Kasumi-1 (cell line): ENCODE data around the gene OLAH.

Experiments used
- DNase-seq, 2 experiments: peaks; one replicate each; lab custom pipeline; 2025; lab: John Stamatoyannopoulos, UW

Gene OLAH

DNA sequence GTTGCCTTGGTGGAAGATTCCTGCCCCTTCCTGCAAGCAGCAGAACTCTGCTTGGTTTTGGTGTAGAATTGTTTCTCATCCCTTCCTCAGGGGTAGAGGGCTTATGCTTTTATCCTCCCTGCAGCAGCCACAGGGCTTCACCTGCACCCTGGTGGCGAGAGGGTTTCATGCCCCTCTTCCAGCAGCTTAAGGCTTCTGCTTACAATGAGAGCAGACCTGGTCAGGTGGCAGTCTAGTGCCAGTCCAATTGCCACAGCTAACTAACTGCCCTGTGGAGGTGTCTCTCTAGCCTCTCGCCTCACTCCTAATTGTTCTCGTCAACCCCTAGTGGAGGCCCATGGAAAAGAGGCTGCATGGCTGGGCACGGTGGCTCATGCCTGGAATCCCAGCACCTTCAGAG is 25.5 kb downstream of the OLAH start:
- DNase-seq = no peak

GRCh38 chr10:15072358-15072757 is 28.6 kb downstream of the OLAH start:
- DNase-seq = no peak

DNA sequence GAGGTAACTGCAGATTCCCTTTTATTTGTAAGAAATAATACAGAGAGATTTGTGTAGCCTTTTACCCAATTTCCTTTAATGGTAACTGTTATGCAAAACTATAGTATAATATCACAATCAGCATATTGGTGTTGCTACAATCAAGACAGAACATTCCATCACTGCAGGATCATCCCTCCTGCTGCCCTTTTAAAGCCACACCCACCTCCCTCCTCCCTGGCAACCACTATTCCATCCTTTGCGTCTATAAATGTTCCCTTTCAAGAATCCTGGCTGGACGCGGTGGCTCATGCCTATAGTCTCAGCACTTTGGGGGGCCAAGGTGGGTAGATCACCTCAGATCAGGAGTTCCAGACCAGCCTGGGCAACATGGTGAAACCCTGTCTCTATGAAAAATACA is 31.7 kb downstream of the OLAH start:
- DNase-seq = no peak

DNA sequence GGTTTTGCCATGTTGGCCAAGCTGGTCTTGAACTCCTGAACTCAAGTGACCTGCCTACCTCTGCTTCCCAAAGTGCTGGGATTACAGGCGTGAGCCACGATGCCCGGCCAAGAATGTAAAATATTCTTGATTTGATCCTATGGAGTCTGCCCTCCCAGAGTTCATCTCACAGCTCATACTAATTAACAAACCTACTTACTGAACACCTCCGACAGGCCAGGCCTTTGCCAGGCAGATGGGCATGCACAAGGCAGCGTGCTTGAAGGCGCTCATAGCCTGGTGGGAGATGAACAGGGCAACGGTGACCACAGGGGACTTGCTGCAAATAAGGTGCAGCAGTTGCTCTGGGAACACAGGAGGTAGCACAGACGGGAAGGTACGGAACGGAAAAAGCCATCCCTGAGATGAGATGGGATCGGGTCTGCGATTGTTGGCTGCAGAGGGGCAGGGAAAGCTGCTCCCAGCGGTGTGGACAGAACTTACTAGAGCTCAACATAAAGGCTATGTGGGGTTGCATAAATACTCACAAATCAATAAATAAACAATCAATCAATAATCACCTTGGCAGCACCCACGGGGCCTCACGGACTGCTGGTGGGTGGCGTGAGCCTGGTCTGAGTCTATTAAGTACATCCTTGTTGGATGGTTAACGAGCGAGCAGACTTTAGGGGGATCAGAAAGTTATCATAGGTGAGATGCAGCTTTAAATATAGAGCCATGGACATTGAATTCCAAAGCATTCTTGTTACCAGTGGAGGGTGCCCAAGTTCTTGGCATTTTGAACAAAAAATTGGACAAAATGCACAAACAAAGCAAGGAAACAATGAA is 40.1 kb downstream of the OLAH start:
- DNase-seq = no peak

GRCh38 chr10:15084502-15084922 is 40.8 kb downstream of the OLAH start:
- DNase-seq = no peak

DNA sequence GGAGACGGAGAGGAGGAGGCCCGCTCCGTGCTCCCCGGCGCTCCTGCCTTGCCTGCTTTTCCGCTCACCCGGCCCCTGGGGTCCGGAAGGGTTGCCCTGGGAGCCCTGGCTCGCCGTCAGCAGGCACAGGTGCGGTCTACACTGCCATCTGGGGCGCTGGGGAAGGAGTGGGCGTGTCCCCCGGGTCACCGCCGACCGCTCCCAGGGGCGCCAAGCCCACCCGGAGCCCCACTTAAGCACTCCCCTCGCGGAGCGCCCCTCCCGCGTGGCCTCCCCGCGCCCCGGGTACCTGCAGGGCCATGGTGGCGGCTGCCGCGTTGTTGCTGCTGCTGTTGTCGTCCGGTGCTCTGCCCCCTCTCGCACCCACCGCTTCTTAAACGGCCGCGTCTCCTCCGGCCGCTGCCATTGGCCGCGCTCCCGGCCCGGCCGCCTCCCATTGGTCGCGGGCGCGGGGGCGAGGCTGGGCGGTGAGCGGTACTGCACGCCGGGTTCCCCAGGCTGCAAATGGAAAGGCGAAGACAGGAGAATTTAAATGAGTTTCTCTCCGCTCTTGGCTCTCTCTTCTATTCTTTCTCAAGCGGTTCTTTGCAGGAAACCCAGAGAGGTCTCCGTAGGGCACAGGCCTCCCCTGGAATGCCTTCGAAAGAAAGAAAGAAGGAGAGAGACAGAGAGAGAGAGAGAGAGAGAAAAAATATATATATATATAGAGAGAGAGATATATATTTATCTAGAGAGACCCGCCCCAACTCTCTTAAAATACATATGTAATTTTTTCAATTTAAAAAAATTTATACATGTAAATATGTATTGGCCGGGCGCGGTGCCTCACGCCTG is 44.9 kb downstream of the OLAH start, which contains the start of gene ACBD7:
Gene ACBD7, minus strand, starts transcription at position 349 of the 834 bp plus-strand sequence. Its CDS starts 48 bp downstream, at position 301.
- peak; percentile 89 to 93 for DNase-seq

GRCh38 chr10:15091418-15091817 is 47.7 kb downstream of the OLAH start:
- DNase-seq = no peak

DNA sequence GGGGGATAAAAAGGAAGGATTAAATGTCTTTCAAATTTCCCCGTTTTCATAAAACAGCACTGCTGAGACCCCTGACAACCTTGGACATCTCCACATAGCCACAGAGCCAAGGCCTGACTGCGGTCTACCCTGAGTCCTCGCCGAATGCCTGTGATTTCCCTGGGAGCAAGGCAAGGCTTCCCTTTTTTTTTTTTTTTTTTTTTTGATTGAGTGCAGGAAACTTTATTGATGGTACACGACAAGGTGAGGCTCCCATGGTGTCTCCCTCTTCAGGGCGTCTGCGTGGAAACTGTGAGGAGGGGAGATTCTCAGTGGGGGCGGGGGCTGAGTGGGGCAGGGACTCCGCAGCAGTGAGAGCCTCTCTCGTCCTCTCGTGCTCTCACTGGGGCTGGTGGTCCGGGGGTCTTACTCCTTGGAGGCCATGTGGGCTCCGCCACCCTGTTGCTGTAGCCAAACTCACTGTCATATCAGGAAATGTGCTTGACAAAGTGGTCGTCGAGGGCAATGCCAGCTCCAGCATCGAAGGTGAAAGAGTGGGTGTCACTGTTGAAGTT is 49.2 kb downstream of the OLAH start:
- no peak for DNase-seq

GRCh38 chr10:15096661-15097010 is 52.9 kb downstream of the OLAH start:
- peak in 1 of 2 experiments; percentile 88 for DNase-seq

- peak; percentile 90 to 98 for DNase-seq
Measured at GRCh38 chr10:15097011-15097812, 53.5 kb downstream of the OLAH start, which contains the start of gene RPP38. RPP38 (plus strand) TSS chr10:15097355; CDS start chr10:15103315, 5,960 bp downstream.

DNA sequence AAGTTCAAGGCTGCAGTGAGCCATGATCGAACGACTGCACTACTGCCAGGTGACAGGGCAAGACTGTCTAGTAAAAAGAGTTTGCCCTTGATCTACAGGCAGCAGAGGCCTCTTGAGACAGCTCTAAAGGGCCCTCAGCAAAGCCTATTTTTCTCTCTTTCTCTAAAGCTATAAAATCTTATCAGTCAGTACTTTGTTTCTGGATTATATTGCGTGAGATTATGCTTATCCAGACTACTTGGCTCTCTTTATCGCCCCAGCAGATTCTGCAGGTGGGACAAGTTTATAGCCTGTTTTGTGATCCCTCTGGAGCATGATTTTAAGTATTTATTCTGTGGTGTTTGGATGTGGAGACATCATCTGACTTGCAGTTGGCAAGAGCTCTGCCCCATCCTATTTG is 56.1 kb downstream of the OLAH start:
- DNase-seq = no peak

DNA sequence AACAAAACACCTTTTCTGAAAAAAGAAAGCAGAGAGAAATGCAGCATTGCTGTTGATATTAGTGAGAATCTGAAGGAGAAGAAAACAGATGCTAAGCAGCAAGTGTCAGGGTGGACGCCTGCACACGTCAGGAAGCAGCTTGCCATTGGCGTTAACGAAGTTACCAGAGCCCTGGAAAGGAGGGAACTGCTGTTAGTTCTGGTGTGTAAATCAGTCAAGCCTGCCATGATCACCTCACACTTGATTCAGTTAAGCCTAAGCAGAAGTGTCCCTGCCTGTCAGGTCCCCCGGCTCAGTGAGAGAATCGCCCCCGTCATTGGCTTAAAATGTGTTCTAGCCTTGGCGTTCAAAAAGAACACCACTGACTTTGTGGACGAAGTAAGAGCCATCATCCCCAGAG is 59.8 kb downstream of the OLAH start:
- DNase-seq = no peak

DNA sequence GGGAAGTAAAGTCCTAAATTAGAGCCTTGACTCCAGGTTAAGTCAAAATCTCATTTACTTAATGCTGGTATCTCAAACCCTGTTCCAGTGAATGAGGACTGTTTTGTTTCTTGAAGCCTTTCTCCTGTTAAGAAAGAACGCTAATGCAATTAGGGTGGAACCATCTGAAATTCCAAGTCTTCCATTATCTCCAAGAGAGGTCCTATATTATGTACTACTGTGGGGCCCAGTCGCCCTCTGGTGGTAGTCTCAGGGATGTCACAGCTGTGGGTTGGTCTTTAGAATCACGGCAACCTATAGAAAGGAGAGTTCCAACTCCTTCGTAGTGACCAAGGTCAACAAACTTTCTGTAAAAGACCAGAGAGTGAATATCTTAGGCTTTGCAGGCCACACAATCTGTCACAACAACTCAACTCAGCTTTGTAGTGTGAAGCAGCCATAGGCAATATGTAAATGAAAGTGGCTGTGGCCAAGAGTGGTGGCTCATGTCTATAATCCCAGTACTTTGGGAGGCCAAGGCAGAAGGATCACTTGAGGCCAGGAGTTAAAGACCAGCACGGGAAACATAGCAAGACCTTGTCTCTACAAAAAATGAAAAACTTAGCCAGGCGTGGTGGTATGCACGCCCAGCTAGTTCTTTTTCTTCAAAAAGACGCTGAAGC is 62.7 kb downstream of the OLAH start:
- peak; percentile 78 to 89 for DNase-seq

- no peak for DNase-seq
Measured at GRCh38 chr10:15112657-15113056, 68.9 kb downstream of the OLAH start.

DNA sequence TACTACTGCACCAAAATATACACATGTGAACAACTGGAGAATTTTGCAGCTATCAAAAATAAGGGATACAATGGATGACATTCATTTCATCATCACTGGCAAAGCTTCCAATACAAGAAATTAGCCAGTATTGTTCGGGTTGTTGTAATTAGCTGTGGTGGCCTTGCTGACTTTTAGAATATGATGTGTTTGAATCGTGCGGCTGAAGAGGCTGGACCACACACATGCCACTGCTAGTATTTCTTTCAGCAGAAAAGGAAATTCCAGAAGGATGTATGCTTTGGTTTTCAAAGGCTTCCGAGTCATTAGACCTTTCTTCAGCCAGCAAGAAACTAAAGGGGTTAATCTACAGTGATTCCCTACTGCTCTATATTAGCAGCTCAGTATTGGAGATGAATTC is 70.0 kb downstream of the OLAH start:
- no peak for DNase-seq

GRCh38 chr10:15116225-15116624 is 72.5 kb downstream of the OLAH start:
- no peak for DNase-seq

DNA sequence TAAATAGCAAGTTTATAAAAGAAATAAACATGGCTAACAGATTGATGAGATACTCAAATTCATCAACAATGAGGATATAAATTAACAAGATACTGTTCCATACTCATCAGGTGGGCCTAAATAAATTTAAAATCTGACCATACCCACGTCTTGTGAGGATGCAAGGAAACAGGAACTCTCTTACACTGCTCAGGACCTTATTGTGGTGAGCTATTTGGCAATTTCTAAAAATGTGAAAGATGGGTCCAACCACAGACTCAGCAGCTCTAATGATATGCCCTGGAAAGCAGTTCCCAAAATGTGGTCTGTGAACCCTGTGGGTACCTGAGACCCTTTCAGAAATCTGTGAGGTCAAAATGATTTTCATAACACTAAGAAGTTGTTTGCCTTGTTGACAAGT is 74.9 kb downstream of the OLAH start:
- DNase-seq = no peak

GRCh38 chr10:15120523-15120922 is 76.8 kb downstream of the OLAH start:
- DNase-seq = no peak

- DNase-seq = no peak
Measured at GRCh38 chr10:15121707-15122106, 78.0 kb downstream of the OLAH start.

- no peak for DNase-seq
Measured at GRCh38 chr10:15122477-15123030, 78.8 kb downstream of the OLAH start.
